Aorta (tissue), 5 donors: ENCODE data around the gene ZC2HC1C. TPM values are rescaled to one million over a fixed set of nuclear protein-coding genes. Genes with fewer than 3 reads are reported as not detected.
"Not testable (repeated sequence)": the region's sequence is repeated elsewhere in the genome, so short reads cannot be mapped to it uniquely, and the experiment has no call there.

Experiments
- ATAC-seq: fragments of 200-7000 bp; cut with Tn5 transposase; one replicate; pipeline ENCODE4 v1.9.1; 2022; ENCODE audit warnings: moderate library complexity; ENCODE audit not compliant: low FRiP score
- DNase-seq, 2 donors: peaks; one replicate each; pipeline ENCODE4 v3.0.0-alpha.2; 2020
- H3K27ac ChIP-seq, 2 donors: one replicate each; pipeline ENCODE4 v1.5.1; 2013; ENCODE audit warnings: low read length in 2 of 2, mild to moderate bottlenecking in 2 of 2, moderate library complexity in 2 of 2, control low read depth in 1 of 2, inconsistent platforms in 1 of 2, low read depth in 1 of 2
- H3K27me3 ChIP-seq, 2 donors: one replicate each; pipeline ENCODE4 v1.6.1; 2013; ENCODE audit warnings: control low read depth in 1 of 2, low read length in 1 of 2, mild to moderate bottlenecking in 1 of 2, moderate library complexity in 1 of 2; ENCODE audit not compliant: insufficient read depth in 2 of 2, control insufficient read depth in 1 of 2
- H3K36me3 ChIP-seq, 2 donors: one replicate each; pipeline ENCODE4 v1.6.1; 2013; ENCODE audit warnings: control low read depth in 1 of 2, low read length in 1 of 2, mild to moderate bottlenecking in 1 of 2; ENCODE audit not compliant: insufficient read depth in 2 of 2, control insufficient read depth in 1 of 2
- H3K4me1 ChIP-seq, 2 donors: one replicate each; pipeline ENCODE4 v1.6.1; 2013; ENCODE audit warnings: low read length in 2 of 2, control low read depth in 1 of 2, mild to moderate bottlenecking in 1 of 2, moderate library complexity in 1 of 2; ENCODE audit not compliant: insufficient read depth in 2 of 2, control insufficient read depth in 1 of 2
- H3K4me3 ChIP-seq, 2 donors: one replicate each; pipeline ENCODE4 v1.5.1; 2013; ENCODE audit warnings: low read length in 2 of 2, control low read depth in 1 of 2, mild to moderate bottlenecking in 1 of 2
- H3K9me3 ChIP-seq: one replicate; pipeline ENCODE4 v1.6.1; 2013; ENCODE audit warnings: mild to moderate bottlenecking, low read length; ENCODE audit not compliant: control insufficient read depth
- WGBS, 2 donors: extraction: QIAGEN DNeasy Blood & Tissue Kit; methylation state at CpG; one replicate each; pipeline ENCODE4 v1.1.7; 2013; 5-methylcytosine and 5-hydroxymethylcytosine counted together
- intact Hi-C, 2 donors: fragments of 100-400 bp; cut with DNase I; formaldehyde crosslinking; loops; one replicate each; pipeline versions ENCODE4 v1.14.2 to v1.15.0; 2022
- polyA plus RNA-seq, 2 donors: library from polyadenylated mRNA; stranded (reverse); fragments of 200-250 nt; gene quantifications; one replicate each; pipeline ENCODE4 v1.2.3, GENCODE V29; 2013
- total RNA-seq, 2 donors: library from RNA; stranded (reverse); fragmentation: NEBNext Ultra II Directional; extraction: Animal tissue kit (Norgen Biotek cat#: 25700); gene quantifications; one replicate each; pipeline ENCODE4 v1.2.1, GENCODE V29; 2021
- donor health status: healthy with polysubstance abuse.
- donor health status: Bipolar disorder and iron deficiency.
- donor health status: DM: no; HTN: no; CAD: no.
- donor health status: DM: no; HTN: no; CAD: no.
- donor health status: DM: yes; HTN: yes; CAD: no.

Gene ZC2HC1C
- total and polyA plus RNA-seq, 4 donors: 1.8 to 8.0 (median 2.5) TPM

GRCh38 chr14:75063491-75064204 lies 5.8 kb upstream of the ZC2HC1C start, which contains the start of gene ACYP1:
Gene ACYP1 (minus strand): TSS chr14:75064024. CDS start chr14:75063553, 471 bp downstream.
- H3K9me3 ChIP-seq: no peaks in the 10 kb centered on the region
- H3K27ac ChIP-seq: no peak within 1 kb of the TSS
- 1% methylated on average over 34 of the region's 34 CpGs for WGBS, 2 donors
- H3K27me3 ChIP-seq: no peaks in the 10 kb centered on the region
- H3K36me3 ChIP-seq: no peaks in the 10 kb centered on the region
- ATAC-seq (peak; percentile 96), DNase-seq (peak; percentile 94 to 97)
- H3K4me3 ChIP-seq: peak within 1 kb of the TSS; percentile 56 to 82
- peaks cover 0 to 2% of the 10 kb centered on the region in 2 donors for H3K4me1 ChIP-seq
- intact Hi-C loops: loop anchor here in 1 of 2 donors (10.0 kb wide), 1 partner anchor 119 kb away; no protein-coding TSS in a partner anchor

- no peaks in the 10 kb centered on the region for H3K9me3 ChIP-seq
- H3K27me3 ChIP-seq: no peaks in the 10 kb centered on the region
- 57% methylated on average over 8 of the region's 8 CpGs for WGBS, 2 donors
- H3K27ac ChIP-seq: no peak overlapping the region
- no peak for DNase-seq
- no peak for ATAC-seq
- no peak overlapping the region for H3K4me3 ChIP-seq
- H3K4me1 ChIP-seq: peaks cover 0 to 2% of the 10 kb centered on the region in 2 donors
- intact Hi-C loops: loop anchor here in 1 of 2 donors (10.0 kb wide), 1 partner anchor 119 kb away; no protein-coding TSS in a partner anchor
- no peaks in the 10 kb centered on the region for H3K36me3 ChIP-seq
Observed at GRCh38 chr14:75064205-75064567, 5.3 kb upstream of the ZC2HC1C start.

- 93 to 96% methylated on average over 3 of the region's 3 CpGs for WGBS, 2 donors
Observed at GRCh38 chr14:75066691-75067090, 2.8 kb upstream of the ZC2HC1C start.

GRCh38 chr14:75067212-75067611 lies 2.2 kb upstream of the ZC2HC1C start:
- Histone ChIP-seq H3K27me3 (no peaks in the 10 kb centered on the region), H3K4me1 (peaks cover 0 to 2% of the 10 kb centered on the region in 2 donors), H3K36me3 (no peaks in the 10 kb centered on the region), H3K27ac (no peak overlapping the region), H3K4me3 (no peak overlapping the region), H3K9me3 (no peaks in the 10 kb centered on the region)
- ATAC-seq (no peak), DNase-seq (no peak)
- WGBS, 2 donors: 95 to 97% methylated on average over 1 of the region's 1 CpG
- intact Hi-C loops: loop anchor here (5.0 to 10.0 kb wide), 2 partner anchors 55 to 122 kb away; no protein-coding TSS in a partner anchor

More at GRCh38 chr14:75066691-75067090, 2.8 kb upstream of the ZC2HC1C start:
- Histone ChIP-seq H3K9me3 (no peaks in the 10 kb centered on the region), H3K4me1 (peaks cover 0 to 2% of the 10 kb centered on the region in 2 donors), H3K36me3 (no peaks in the 10 kb centered on the region), H3K27me3 (no peaks in the 10 kb centered on the region), H3K27ac (no peak overlapping the region), H3K4me3 (no peak overlapping the region)
- no peak for DNase-seq
- intact Hi-C loops: loop anchor here (5.0 to 10.0 kb wide), 2 partner anchors 54 to 122 kb away; no protein-coding TSS in a partner anchor
- no peak for ATAC-seq

DNA sequence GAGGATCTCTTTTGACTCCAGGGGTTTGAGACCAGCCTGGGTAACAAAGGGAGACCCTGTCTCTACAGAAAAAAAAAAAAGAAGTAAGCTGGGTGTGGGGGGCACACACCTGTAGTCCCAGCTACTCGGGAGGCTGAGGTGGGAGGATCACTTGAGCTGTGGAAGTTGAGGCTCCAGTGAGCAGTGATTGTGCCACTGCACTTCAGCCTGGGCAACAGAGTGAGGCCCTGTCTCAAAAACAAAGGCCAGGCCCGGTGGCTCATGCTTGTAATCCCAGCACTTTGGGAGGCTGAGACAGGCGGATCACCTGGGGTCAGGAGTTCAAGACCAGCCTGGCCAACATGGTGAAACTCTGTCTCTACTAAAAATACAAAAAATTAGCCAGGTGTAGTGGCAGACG lies 1.7 kb upstream of the ZC2HC1C start:
- not testable (repeated sequence) for DNase-seq, H3K36me3 ChIP-seq, H3K27me3 ChIP-seq, H3K27ac ChIP-seq, H3K9me3 ChIP-seq, H3K4me3 ChIP-seq, H3K4me1 ChIP-seq, ATAC-seq
- 93 to 96% methylated on average over 4 of the region's 4 CpGs for WGBS, 2 donors
- intact Hi-C loops: loop anchor here (5.0 to 10.0 kb wide), 2 partner anchors 55 to 123 kb away; no protein-coding TSS in a partner anchor

DNA sequence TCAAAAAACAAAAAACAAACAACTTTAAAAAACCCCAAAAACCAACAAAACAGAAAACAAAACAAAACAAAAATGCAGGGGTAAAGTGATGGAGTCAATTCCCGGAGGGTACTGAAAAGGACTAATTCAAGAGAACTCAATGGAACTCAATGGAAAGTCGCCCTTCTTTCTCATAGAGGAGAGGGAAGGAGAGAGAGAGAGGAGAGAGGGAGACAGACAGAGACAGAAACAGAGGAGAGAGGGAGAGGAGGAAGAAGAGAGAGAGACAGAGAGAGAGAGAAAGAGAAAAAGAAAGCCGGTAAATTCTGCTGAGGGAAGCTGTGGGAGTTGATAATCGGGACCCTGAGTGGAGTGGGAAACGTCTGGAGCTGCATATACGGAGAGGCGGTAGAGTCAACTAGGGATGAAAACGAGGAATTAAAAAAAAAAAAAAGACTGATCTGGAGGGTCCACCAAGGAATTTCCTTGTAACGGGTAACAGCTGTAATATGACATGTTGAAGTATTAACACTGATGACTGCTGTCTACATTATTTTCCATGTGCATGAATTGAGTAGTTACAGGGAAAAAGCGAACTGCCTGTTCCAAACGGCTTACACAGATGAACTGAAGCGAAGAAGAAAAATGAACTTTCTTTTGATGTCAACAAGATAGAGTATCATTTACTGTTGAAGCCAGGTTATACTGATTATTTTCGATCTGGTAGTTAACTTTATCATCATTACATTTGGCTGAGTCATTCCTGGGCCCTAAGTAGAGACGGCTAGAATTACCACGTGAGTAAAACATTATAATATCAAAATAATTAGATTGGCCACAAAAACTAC lies 934 bp upstream of the ZC2HC1C start:
- Histone ChIP-seq H3K4me1 (no peaks in the 10 kb centered on the region), H3K9me3 (no peaks in the 10 kb centered on the region), H3K36me3 (no peaks in the 10 kb centered on the region), H3K27ac (peak overlapping the region in 1 of 2 donors; percentile 15), H3K4me3 (peak overlapping the region; percentile 55 to 58), H3K27me3 (no peaks in the 10 kb centered on the region)
- intact Hi-C loops: loop anchor here (5.0 to 10.0 kb wide), 2 partner anchors 56 to 124 kb away; no protein-coding TSS in a partner anchor
- no peak for DNase-seq
- 14 to 17% methylated on average over 15 of the region's 15 CpGs for WGBS, 2 donors
- ATAC-seq: no peak

GRCh38 chr14:75069811-75070145 lies 337 bp downstream of the ZC2HC1C start:
- H3K27ac ChIP-seq: peak overlapping the region in 1 of 2 donors; percentile 62
- H3K9me3 ChIP-seq: no peaks in the 10 kb centered on the region
- H3K27me3 ChIP-seq: no peaks in the 10 kb centered on the region
- no peak for DNase-seq
- WGBS, 2 donors: 40% methylated on average over 12 of the region's 12 CpGs
- no peaks in the 10 kb centered on the region for H3K36me3 ChIP-seq
- peak; percentile 1 for ATAC-seq
- no peak overlapping the region for H3K4me3 ChIP-seq
- no peaks in the 10 kb centered on the region for H3K4me1 ChIP-seq
- intact Hi-C loops: loop anchor here (5.0 to 10.0 kb wide), 2 partner anchors 57 to 125 kb away; no protein-coding TSS in a partner anchor

DNA sequence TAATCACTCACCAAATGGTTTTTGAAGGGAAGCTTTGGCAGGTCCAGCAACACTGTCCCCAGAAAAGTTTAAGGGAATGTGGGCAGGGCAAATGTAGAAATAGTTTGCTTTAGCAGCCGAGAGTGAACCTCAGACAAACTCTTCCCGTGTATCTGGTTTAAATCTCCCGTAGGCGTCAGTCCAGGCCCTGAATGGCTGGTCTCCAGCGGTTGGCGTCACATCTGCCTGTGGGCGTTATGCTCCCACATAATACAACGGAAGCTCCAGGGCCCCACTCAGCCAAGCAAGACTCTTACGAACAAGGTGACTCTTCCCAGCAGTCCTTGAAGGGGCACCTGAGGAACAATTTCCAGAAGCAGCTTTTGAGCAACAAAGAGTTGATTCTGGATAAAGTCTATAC lies 942 bp downstream of the ZC2HC1C start:
- peak; percentile 54 to 80 for DNase-seq

More for the DNA sequence above, 942 bp downstream of the ZC2HC1C start:
- H3K9me3 ChIP-seq: no peaks in the 10 kb centered on the region
- H3K27me3 ChIP-seq: no peaks in the 10 kb centered on the region
- H3K4me1 ChIP-seq: no peaks in the 10 kb centered on the region
- no peak overlapping the region for H3K4me3 ChIP-seq
- H3K36me3 ChIP-seq: no peaks in the 10 kb centered on the region
- 62 to 67% methylated on average over 9 of the region's 9 CpGs for WGBS, 2 donors
- intact Hi-C loops: no loop called here
- no peak for ATAC-seq
- peak overlapping the region in 1 of 2 donors; percentile 62 for H3K27ac ChIP-seq
